HG03354 (cell line): ENCODE measurements around the gene PHACTR1.

Experiments
- ATAC-seq: cut with Tn5 transposase; IDR thresholded peaks from one replicate; pipeline ENCODE4 v1.9.1; 2021; ENCODE audit warnings: mild to moderate bottlenecking; ENCODE audit not compliant: unreplicated experiment, poor library complexity, severe bottlenecking

The PHACTR1 gene

DNA sequence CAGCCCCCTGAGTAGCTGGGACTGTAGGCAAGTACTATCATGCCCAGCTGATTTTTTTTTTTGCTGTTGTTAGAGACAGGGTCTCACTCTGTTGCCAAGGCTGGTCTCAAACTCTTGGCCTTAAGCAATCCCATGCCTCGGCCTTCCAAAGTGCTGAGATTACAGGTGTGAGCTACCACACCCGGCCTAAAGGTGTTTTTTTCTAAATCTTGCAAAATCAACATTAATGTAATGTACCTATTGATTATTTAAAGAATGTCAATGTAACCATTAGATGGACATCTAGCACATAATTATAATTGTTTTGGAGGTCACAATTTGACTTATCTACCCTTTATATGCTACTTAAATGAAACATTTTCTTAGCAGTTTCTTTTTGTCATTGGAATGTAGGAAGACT lies 126.1 kb downstream of the PHACTR1 start:
- ATAC-seq = no peak

DNA sequence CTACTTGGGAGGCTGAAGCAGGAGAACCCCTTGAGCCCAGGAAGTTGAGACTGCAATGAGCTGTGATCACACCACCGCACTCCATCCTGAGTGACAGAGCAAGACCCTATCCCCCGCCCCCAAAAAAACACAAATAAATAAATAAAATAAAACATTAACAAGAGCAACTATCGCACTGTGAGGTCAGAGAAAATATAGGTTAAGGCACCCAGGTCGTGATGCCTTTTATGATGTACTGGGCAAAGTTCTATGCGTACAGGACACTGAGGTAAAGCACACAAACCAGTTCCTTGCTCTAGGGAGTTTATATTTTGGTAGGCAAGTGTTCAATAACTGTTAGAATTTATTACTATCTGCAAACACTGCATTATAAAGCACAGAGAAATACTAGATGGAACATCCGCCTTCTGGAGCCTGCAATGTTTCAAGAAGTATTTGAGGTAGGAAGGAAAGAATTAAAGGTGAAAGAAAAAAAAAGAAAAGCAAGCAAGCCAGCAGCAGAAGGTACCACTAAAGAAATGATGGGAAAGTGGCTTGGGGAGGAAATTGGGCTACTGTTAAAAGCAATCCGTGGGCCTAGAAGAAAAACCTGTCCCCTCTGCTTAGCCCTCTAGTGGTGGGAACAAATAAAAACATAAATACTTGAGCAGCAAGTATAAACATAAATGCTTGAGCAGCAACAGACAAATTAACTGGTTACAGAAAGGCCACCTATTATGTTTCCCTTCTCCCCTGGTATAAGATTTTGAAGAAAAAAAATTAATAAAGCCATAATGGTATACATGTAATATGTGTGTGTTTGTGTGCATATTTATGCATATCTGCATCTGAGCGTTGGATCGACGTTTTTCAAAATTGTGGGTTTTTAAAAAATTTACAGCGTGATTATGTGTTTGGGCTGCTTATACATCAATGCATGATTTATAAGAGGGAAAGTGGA lies 128.0 kb downstream of the PHACTR1 start:
- ATAC-seq = no peak

DNA sequence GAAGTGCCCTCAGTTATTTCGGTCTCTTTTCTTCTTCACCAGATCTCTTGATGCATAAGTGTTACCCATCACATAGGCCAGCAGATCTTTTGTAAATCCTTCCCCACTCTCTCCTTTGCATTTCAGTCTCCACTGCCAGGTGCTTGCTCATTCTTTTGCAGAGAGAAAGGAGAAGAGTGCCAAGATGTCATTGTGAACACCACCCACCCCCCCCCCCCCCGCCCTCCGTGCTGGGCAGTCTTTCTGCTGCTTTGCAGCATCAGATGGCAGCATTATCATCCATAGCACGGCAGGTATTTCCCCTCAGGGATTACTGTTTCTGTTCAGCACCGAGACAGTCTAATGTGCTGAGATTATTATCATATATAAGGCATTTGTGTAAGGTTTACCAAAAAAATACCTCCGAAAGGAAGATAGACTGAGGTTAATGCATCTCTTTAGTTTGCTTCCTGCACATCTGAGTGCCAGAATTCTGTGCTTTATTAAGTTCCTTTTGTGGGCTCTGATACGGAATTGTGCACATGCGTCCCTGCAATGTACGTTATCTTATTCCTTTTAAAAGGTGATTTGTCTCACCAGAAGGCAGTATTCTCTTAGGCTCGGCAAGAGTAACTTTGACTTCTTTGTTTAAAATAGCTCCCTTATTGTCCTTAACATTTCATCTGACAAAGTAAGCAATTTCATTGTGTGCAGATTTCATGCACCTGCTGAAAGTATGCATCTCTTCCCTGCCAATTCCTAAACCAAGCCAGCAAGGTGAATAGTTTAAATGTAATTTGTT lies 128.8 kb downstream of the PHACTR1 start:
- no peak for ATAC-seq

DNA sequence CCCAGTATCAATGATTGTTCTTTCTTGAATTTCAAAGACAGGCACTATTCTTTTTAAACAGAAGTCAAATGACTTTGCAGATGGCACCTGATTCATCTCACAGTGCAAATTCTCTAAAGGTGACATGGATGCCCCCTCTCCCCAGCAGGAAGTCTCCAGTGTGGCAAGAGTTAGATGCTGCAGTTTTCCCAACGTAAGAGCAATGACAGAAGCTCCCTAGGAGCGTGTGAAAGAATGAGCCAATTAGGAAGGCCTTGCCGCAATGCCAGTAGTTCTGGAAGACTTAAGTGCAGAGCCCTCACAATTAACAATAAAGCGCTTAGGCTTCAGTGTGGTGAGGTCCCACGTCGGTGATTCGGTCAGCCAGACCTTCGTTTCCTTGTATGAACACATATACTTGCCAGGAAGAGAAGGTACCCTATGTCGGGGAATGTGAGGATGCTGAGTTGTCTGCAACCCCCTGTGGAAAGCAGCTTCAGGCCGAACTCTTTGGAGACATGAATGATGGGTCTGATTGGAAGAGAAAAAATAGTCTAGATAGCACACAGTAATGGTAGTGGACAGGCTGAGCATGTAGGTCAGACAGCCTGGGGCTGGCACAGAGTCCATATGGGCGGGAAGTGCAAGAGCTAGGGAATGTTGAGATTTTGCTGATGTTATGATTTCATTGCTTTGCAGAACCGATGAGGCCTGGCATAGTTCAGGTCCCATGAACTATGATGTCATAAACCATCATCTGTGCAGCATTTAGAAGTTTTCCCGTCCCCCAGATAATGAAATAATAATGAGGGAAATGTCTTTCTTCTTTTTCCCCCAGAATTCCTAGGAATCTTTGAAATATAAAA lies 132.6 kb downstream of the PHACTR1 start:
- no peak for ATAC-seq

DNA sequence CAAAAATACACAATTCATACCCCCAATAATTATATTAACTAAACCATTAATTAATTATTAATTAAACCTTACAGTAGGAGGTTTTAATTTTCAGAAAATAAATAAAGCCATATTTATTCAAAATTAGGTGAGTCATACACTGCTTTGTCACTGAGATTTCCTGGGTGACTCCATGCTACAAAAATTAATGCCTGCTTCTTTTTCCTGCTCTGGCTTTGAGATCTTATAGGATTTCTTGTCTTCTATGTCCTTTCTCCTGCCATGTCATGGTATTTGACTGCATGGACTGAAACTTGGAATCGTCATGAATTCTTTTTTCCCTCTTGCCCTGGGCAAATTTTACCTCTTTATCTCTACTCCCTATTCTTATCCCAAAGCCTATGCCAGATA lies 133.2 kb downstream of the PHACTR1 start:
- no peak for ATAC-seq

DNA sequence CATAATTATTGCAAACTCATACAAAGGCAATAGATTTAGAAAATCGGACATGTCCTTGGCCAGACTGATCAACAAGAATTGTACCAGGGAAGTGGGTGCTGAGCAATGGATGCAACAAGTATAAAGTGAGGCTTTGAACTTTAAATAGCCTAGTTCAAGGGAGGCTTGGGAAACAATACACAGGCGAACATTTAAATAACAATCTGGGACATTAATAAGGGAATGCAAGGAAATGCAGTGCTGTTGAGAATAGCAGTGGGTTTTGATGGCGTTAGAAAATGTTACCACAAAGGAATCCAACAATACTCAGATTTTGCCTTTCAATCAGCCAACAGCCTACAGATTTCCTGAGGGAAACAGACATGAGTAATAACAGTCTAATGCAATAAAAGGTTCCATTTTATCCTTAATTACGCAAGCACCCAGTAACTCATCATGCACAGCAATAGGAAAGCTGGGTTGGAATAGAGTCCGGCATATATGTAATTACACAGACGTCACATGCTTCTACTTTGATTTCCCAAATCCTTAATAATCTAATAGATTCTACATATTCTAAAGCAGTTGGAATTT lies 134.6 kb downstream of the PHACTR1 start:
- no peak for ATAC-seq

DNA sequence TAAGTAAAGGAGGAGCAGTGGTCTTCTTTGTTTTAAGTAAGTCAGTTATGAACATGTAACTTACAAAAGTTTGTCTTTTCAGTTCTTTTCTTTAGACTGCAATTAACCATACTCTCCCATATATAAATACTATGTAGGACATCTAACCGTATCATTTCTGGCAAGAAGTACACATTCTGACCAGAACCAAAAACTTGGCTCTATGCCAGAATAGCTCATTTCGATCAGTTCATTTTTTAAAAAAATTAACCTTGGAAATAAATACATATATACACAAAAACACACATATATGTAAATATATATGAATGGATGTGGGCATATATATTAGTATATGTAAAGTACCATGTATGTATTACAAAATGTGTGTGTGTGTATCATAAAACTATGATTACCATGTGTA lies 145.0 kb downstream of the PHACTR1 start:
- no peak for ATAC-seq

DNA sequence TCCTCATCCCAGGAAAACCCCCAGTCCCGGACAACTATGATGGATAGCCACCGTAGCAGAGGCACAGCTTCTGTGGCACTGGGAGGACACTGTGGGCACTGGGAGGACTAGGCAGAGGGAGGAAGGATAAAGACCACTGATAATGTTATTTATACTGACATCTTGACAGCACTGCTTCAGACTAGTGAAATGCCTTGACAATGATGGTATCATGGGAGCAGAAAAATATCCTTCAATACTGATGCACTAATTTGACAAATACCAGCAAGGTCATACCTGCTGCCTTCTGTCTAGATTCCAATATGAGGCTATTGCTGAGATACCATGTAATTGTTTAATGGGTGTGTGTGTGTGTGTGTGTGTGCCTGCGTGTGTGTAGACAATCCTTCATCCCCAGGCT lies 148.6 kb downstream of the PHACTR1 start:
- ATAC-seq = no peak

DNA sequence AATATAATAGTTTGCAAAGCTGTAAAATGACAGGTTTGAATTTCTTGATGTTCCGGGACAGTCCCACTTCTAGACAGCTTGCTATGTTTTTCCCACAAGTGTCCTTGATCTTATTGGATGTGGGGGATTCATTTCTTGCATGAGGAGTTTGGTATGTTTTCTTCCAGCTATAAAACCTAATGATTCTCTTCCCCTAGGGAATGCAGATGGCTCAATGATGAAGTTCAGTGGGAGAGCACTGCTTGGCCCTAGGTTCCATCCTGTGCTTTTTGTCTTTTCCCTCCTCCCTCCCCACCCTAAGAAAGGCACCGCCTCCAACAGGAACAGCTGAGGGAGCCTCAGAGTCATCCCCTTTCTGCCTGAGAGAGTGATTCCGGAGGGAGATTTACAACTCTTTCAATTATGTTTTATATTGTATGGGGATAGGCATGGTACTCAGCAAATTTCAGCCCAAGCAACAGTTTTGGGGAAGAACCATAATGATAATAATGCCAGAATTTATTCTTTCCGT lies 149.2 kb downstream of the PHACTR1 start:
- ATAC-seq = no peak

DNA sequence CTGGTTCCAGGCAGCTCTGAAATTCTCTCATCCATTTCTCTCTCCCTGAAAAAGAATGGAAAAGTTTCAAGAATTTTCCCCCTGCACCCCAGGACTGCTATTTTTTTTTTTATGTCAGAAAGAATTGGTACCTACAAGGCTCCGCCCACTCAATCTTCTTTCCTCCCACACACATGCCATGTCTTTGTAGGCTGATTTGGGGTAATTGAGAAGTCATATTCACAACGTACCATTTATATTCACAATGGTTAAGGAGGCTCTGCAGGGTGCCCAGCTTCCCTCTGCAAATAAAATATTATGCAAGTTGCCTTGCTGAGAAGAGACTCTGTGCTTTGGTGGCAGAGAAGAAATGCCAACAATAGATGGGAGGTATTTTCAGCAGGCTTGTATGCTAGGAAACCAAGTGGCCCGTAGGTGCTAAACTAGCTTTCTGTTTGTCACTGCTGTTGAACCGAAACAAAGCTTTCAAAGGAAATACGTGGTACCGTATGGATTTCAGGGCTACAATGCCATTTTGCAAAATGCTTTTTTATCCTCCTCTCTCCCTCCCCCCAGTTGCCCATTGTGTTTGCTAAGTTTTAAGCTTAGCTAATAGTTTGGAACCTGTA lies 150.0 kb downstream of the PHACTR1 start:
- ATAC-seq = no peak

DNA sequence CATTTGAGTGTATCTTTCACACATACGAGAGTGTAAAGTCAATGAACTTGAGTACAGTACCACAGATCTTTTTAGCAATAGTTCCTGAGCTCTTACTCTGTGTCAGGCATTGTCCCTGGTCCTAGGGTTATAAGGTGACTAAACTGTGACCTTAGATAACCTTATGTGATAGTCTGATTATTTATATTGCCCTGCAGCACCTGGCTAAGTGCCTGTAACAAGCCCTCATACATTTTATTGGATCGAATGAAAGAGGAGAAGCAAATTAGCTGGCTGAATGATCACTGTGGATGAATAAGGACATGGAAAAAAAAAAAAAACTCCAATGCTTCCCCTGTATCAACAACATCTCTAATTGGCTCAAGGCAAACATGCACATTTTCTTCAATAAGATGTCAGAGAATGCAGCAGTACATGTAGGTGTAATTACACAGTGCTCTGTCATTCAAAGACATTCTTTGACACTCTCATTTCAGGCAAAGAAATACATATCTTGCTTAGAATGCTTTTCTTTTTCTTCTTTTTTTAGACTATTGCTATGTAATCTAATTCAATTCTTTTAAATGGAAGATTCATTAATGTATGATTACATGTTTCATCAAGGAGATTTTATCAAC lies 153.4 kb downstream of the PHACTR1 start:
- no peak for ATAC-seq

DNA sequence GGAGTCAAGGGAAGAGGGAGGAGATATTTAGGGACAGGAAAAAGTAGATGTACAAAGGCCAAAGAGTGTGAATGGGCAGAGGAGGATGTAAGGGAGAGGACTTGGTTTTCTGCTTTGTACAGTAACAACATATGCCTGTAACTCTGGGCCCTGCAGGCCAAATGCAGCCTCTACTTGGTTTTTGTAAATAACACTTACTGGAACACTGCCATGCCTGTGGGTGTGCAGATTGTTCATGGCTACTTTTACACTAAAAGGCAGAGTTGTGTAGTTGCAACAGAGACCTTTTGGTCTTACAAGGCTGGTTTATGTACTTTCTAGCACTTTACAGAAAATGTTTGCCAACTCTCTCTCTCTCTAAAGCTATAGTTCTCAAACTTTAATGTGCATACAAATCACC lies 157.1 kb downstream of the PHACTR1 start:
- ATAC-seq = no peak

DNA sequence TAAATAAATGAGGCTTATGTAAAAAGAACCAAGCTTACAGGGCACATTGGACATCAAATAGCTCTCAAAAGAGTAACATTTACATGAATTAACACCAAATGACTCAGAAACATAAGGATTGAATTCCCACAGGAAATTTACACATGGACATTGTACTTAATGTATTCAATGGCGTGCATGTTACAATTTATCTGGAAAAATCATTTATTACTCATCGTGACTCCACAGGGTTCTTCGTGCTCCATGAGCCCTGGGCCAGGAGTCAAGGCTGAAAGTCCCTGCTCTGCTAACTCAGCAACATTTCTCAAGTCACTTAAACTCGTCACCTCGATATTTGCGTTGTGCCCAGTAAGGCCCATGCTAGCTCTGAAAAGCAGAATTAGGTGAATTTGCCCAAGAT lies 158.5 kb downstream of the PHACTR1 start:
- ATAC-seq = no peak

DNA sequence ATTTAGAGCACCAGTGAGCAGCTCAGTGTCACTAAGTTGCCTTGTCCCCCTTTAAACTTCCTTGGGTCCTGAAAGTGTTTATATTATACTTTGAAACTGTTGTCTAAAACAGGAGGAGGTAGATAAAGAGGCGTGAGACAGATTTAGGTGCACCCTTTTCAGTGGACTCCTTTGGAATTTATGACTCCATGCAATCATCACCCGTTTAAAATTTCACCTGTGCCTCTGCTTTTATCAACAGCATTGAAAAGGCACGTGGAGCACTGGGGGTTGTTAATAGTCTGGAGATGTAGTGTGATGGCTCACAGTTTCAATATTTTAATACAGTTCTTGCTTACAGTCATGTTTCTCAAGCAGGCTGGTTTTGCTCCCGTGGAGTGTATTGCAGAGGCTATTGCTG lies 162.2 kb downstream of the PHACTR1 start:
- ATAC-seq = no peak

DNA sequence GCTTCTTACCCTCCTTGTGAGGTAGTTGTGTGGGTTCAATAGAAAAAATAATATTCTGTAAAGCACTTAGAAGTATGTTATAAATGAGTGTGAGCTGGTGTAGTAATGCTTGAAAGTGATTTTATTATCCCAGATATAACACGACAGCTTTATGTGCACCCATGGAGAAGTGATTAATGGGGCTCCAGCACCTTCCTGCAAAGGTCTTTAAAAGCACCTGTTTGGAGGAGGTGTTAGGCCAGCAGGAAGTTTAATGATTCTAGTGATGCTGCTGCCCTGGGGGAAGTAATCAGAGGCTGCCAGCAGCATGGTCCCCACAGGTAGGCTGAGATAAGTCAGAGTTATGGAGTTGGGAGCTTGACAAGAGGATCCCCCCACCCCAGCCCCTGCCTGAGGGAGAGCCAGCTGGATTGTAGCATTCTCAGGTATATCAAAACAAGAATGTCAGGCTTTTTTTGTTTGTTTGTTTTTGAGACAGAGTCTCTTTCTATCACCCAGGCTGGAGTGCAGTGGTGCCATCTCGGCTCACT lies 166.3 kb downstream of the PHACTR1 start:
- ATAC-seq = no peak

DNA sequence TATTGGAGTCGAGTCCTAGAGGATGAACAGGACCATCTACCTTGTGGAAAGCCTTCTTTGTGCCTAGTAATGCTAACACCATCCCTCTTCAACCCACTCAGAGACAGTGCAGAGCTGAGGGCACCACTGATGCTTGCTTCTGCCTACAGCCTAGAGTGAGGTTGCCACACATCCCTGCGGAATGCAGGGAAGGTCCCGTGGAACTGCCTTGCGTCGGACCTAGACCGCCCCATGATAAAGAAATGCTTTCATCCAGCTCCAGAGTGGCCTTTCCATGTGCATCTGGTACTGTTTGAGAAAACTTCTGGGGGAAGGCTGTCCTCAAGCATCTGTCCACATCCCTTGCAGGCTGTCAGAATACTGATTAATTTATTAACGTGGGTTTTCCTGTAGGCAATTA lies 168.4 kb downstream of the PHACTR1 start:
- no peak for ATAC-seq

DNA sequence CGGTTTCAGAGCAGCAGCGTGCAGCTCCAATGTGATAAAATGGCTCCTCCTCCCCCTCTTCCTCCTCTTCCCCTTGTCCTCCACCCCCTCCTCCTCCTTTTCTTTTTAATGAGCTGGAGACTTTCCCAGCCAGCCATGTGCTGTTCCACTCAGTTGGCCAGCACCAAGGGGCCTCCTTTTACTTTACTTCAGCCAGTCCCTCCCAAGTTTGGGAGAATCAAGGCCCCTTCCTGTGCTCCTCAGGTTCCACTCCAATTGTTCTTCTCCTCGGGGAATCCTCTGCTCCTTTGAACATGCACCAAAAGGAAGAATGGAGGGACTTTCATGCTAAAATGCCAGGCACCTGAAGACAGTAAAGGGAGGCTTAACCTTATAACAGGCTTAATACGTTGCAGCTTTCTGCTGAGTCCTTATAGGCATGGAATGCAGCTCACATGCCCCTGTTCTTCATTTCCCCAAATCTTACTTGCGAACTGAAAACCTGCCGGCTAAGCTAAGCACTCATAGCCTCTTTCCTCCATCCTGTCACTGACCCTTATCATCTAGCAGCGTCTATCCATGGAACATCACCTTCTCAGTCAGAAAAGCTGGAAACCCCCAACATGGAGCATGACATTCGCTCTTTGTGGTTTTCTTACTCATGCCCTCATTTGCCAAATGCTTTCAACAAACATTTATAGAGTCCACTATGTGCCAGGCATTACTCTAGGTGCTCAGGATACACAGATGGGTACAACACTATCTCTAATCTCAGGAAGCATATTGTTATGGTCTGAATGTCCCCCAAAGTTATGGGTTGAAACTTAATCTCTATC lies 170.6 kb downstream of the PHACTR1 start:
- no peak for ATAC-seq
